ENCODE measurements around the gene KCNC1.

KCNC1 gene

GRCh38 chr11:17736930-17737817 is 2.6 kb downstream of the KCNC1 start:
- no peak for FAIRE-seq
- no peak for DNase-seq (ENCODE audit: low spot score)

- FAIRE-seq, result no peak
- no peak for DNase-seq (ENCODE audit: low spot score)
These were observed 3.8 kb downstream of the KCNC1 start for GRCh38 chr11:17738151-17738973.

DNA sequence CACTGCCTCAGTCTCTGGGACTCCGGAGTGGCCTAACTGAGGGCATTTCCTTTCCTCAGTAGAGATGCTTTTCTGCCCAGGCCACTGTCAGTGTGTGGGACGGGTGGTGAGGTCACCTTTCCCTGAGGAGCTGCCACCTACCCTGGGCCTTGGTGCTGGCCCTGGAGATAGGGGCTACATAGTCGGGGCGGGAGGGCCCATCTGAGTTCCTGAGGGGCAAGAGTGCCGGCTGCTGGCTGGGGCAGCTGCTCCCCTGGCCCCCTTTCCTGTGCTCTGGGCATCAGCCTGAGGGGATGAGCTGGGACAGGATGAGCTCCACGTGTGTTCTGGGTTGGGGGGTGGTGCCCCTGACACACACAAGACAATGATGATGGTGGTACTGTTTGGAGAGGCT is 5.4 kb downstream of the KCNC1 start:
- FAIRE-seq (no peak), DNase-seq (ENCODE audit: low spot score) (no peak)

GRCh38 chr11:17740649-17741235 is 6.2 kb downstream of the KCNC1 start:
- FAIRE-seq, result no peak
- DNase-seq (ENCODE audit: low spot score), result no peak

DNA sequence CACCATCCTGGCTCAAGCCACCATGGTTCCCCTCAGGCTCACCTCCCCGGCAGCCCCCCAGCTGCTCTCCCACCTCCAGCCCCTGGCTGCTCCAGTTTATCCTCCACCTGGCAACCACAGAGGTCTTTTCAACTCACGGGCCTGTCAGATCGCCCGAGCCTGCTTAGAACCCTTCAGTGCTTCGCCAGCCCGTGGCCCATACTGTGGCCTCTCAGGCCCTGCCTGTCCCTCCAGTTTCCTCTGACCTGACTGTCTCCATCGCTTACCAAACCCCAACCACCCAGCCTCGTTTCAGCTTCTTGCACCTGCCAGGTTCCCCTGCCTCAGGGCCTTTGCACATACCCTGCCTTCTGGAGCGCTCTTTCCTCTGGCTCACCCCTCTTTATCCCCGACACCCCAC is 6.9 kb downstream of the KCNC1 start:
- no peak for FAIRE-seq
- no peak for DNase-seq (ENCODE audit: low spot score)

GRCh38 chr11:17742019-17742418 is 7.4 kb downstream of the KCNC1 start:
- FAIRE-seq, result no peak

GRCh38 chr11:17743026-17743807 is 8.6 kb downstream of the KCNC1 start:
- FAIRE-seq (no peak), DNase-seq (ENCODE audit: low spot score) (no peak)

More at GRCh38 chr11:17742019-17742418, 7.4 kb downstream of the KCNC1 start:
- DNase-seq (ENCODE audit: low spot score), result no peak

- DNase-seq (ENCODE audit: low spot score) (peak; percentile 52), FAIRE-seq (no peak)
These were observed 9.2 kb downstream of the KCNC1 start for GRCh38 chr11:17743808-17744119.

DNA sequence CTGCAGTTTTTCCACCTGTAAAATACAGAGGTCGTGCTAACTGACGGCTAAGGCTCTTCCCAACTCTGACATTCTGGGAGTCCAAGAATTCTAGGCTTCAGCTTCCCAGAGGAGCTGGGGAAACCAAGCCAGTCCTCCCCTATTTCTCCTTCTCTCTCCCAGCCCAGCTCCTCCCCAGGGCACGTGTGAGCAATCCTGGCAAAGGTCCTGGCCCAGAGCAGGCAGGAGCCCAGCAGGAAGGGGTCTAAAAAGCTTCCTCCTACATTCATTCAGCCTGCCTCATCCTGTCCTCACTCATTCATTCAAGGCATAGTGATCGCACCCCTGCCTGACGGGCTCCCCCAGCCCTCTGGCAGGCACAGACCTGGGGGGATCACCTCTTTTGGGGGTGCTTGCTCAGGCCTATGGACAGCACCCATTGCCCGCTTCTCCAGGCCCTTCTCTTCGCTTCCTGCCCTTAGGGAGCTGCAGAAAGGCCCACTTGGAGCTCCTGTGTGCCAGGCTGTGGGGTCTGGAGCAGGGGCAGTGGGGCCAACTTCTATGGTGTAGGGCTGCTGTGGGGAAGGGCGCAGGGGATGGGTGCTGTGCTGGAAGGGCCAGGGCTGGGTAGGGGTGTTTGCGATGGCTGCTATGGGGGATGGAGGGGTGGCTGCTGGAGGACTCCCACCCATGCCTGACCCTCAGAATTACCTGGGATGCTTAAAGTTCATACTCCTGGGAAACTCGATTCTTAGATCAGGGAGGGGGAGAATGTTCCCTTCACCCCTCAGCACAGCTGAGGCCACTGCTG is 9.8 kb downstream of the KCNC1 start:
- no peak for FAIRE-seq
- peak; percentile 17 for DNase-seq (ENCODE audit: low spot score)

GRCh38 chr11:17745023-17745772 is 10.6 kb downstream of the KCNC1 start:
- peak; percentile 18 for DNase-seq (ENCODE audit: low spot score)
- FAIRE-seq, result no peak

DNA sequence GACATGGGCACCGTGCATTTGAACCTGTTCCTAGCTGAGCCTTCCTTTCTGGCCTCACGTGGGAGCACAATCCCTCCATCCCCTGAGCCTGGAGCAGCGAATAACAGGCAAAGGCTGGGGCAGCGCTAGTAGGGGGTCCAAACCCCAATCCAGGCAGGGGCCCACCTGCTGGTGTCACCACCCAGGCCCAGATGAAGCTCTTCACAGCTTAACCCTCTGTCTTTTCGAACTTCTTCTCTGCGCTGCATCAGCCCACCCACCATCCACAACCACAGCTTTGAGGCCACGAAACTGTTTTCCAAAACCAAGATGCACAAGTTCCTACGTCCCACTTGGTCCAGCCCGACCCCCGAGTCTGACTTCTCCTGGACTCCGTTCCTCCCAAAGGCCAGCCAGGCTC is 11.5 kb downstream of the KCNC1 start:
- FAIRE-seq, result no peak
- DNase-seq (ENCODE audit: low spot score), result no peak

- FAIRE-seq, result no peak
- peak; percentile 7 for DNase-seq (ENCODE audit: low spot score)
These were observed 12.8 kb downstream of the KCNC1 start for GRCh38 chr11:17747131-17747955.

DNA sequence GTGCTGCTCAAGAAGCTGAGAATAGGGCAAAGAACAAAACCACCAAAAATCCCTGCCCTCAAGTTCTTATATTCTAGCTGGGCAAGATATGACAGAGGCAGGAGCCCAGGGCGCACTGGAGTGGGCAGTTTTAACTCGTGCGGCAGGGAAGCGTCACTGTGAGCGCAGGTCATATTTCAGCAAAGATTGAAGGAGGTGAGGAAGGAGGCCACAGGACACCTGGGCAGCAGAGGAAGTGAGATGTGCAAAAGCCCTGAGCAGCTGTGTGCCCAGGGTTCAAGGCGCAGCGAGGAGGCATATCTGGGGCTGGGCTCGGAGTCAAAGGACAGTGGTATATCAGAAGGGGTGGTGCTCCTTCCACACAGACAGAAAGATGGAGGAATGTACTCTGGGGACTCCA is 13.5 kb downstream of the KCNC1 start:
- DNase-seq (ENCODE audit: low spot score), result no peak
- FAIRE-seq, result no peak

GRCh38 chr11:17748761-17749721 is 14.5 kb downstream of the KCNC1 start:
- FAIRE-seq (no peak), DNase-seq (ENCODE audit: low spot score) (no peak)

DNA sequence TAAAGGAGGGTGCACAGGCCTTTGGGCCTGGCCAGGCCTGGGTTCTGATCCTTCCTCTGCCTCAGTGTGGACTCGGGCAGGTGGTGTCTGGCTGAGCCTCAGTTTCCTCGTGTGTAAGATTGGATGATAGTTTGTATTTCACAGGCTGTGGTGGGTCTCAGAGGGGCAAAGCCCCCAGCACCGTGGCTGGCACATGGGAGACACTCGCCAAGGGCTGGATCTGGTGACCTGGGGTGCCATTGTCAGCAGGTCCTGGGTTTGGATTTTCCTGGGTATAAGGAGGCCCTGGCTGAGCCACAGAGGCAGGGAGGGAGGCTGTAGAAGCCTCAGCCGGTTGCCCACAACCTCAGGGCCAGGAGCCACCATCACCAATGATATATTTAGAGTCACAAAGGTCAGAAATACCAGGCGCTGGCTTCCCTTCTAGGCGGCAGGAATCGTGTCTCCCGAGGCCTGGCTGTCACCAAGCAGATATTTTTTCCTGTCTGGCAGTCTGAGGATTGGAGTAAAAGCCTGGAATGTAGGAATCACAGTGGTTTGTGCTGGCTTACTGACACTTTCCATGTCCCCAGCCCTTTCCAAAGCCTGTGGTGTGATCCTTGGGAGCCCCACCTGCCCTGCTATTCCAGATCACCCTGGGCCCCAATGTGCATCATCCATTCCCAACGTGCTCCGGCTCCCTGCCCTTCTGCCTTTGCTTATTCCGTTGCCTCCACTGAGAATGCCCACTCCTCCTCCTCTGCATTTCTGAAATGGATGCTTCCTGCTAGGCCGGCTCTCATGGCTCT is 15.6 kb downstream of the KCNC1 start:
- FAIRE-seq, result no peak

GRCh38 chr11:17750801-17751165 is 16.2 kb downstream of the KCNC1 start:
- no peak for DNase-seq (ENCODE audit: low spot score)
- FAIRE-seq, result no peak

More for the DNA sequence above, 15.6 kb downstream of the KCNC1 start:
- DNase-seq (ENCODE audit: low spot score), result no peak

GRCh38 chr11:17751558-17751957 is 17.0 kb downstream of the KCNC1 start:
- DNase-seq (ENCODE audit: low spot score) (no peak), FAIRE-seq (no peak)
